ENCODE measurements around the gene RIMBP2.

Gene RIMBP2

DNA sequence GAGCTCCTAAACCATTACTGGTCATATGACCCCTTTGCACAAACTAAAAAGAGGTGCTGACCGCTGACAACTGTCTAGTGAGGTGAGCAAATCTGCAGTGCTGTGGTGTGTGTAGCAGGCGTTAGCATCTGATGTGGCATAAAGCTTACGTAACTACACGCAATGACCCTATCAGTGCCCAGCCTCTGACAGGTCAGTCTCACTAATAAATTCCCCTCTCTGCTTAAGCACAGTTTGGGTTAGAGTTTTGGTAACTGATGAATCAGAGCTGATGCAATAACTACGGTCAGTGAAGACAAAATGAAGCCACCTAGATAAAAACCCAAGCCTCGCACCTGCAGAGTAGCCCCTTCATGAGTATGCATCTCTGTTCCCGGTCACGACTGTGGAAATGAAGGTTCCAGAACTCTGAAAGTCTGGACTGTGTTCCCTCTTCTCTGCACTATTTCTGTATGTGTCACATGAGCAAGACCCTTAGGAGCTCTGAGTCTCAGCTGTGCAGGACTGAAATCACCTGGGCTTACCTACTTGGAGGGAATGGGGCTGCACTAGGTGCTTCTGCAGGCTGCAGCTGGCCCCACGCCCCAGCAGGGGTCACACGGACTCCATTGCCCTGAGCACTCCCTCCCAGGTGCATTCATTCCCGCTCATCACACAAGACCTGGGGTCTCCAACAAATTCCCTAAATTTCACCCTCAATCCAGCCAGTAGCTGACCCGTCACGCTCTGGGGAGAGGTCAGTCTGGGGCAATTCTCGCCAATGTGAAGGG, 54.4 kb downstream of the RIMBP2 start:
- H3K36me3 ChIP-seq (ENCODE audit: control insufficient read depth, insufficient read depth, low read length) = no peaks in the 10 kb centered on the region
- no peaks in the 10 kb centered on the region for H3K9me3 ChIP-seq (ENCODE audit: control insufficient read depth, low read length)
- no peak overlapping the region for H3K4me3 ChIP-seq (ENCODE audit: insufficient read depth, low read depth, low read length)
- no peak overlapping the region for H3K27ac ChIP-seq (ENCODE audit: insufficient read depth, low read depth, low read length, poor library complexity, severe bottlenecking)
- H3K27me3 ChIP-seq (ENCODE audit: control insufficient read depth, insufficient read depth, low read length, poor library complexity, severe bottlenecking) = no peaks in the 10 kb centered on the region
- WGBS, 2 experiments = 83 to 87% methylated on average over 14 of the region's 14 CpGs
- H3K4me1 ChIP-seq (ENCODE audit: control insufficient read depth, insufficient read depth, low read length) = no peaks in the 10 kb centered on the region

DNA sequence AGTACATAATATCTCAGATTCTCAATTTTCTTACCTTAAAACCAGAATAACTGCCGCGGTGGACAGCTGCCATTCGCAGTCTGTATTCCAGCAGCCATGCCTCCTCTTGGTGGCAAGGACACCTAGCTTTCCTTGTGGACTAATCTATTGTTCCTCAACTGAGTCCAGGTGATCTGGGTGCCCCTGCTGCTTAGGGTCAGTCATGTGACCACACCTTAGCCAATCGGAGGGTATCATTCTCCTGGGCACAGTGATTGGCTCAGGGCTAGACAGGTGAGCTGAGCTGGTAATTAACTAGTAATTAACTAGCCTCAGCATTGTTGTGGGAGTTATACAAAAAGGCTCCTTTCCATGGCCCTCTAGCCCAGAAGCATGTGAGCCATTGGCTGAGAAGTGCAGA, 55.0 kb downstream of the RIMBP2 start:
- Histone ChIP-seq H3K36me3 (ENCODE audit: control insufficient read depth, insufficient read depth, low read length) (no peaks in the 10 kb centered on the region), H3K27ac (ENCODE audit: insufficient read depth, low read depth, low read length, poor library complexity, severe bottlenecking) (no peak overlapping the region), H3K4me1 (ENCODE audit: control insufficient read depth, insufficient read depth, low read length) (no peaks in the 10 kb centered on the region), H3K4me3 (ENCODE audit: insufficient read depth, low read depth, low read length) (no peak overlapping the region), H3K27me3 (ENCODE audit: control insufficient read depth, insufficient read depth, low read length, poor library complexity, severe bottlenecking) (no peaks in the 10 kb centered on the region), H3K9me3 (ENCODE audit: control insufficient read depth, low read length) (no peaks in the 10 kb centered on the region)
- WGBS, 2 experiments = 96% methylated on average over 4 of the region's 4 CpGs

DNA sequence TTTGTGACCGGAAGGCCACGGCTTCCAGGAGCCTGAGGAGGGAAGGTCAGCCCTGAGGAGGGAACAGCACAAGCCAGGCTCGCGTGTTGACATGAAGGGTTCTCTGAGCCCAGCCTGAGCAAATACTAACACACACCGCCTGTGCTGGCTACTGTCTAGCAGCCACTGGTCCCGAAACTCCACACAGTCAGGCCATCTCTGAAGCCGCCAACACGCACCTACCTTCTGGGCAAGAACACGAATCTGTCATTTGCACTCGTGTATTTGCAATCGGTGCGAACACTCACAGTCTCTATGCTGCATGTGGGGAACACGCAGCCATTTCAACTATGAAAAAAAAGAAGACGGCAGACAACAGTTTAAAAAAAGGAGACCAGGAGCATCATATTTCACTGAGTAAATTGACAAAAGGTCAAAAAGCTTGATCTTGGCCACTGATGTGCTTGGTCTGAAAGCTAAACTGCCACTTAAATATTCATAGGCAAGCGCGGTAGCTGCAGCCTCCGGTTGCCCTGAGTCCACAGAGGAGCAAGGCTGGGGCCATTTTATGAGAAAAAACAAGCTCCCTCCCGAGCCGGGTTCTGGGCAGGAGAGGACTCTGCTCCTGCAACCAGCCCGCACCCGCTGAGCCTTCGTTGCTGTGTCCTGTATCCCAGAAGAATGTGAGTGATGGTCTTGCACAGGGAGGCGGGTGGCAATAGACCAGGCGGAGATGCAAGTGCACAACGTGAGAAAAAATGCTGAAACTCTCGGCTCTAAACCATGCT, 57.8 kb downstream of the RIMBP2 start:
- Histone ChIP-seq H3K27me3 (ENCODE audit: control insufficient read depth, insufficient read depth, low read length, poor library complexity, severe bottlenecking) (no peaks in the 10 kb centered on the region), H3K27ac (ENCODE audit: insufficient read depth, low read depth, low read length, poor library complexity, severe bottlenecking) (no peak overlapping the region), H3K9me3 (ENCODE audit: control insufficient read depth, low read length) (no peaks in the 10 kb centered on the region), H3K36me3 (ENCODE audit: control insufficient read depth, insufficient read depth, low read length) (no peaks in the 10 kb centered on the region), H3K4me3 (ENCODE audit: insufficient read depth, low read depth, low read length) (no peak overlapping the region), H3K4me1 (ENCODE audit: control insufficient read depth, insufficient read depth, low read length) (no peaks in the 10 kb centered on the region)
- 85 to 87% methylated on average over 26 of the region's 26 CpGs for WGBS, 2 experiments

DNA sequence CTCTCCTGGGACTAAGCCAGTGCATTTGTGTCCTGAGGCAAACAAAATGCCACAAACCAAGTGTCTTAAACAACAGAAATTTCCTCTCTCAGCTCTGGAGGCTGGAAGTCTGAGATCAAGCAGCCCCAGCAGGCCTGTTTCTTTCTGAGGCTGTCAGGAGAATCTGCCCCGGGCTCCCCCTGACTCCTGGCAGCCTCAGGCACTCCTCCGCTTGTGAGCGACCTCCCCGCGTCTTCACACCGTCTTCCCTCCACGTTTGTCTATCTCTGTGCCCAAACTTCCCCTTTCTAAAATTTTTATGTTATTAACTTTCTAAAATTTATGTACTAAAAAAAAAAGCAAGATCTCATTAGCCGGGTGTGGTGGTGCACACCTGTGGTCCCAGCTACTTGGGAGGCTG, 59.7 kb downstream of the RIMBP2 start:
- H3K9me3 ChIP-seq (ENCODE audit: control insufficient read depth, low read length) = no peaks in the 10 kb centered on the region
- H3K27me3 ChIP-seq (ENCODE audit: control insufficient read depth, insufficient read depth, low read length, poor library complexity, severe bottlenecking) = no peaks in the 10 kb centered on the region
- H3K36me3 ChIP-seq (ENCODE audit: control insufficient read depth, insufficient read depth, low read length) = no peaks in the 10 kb centered on the region
- H3K4me3 ChIP-seq (ENCODE audit: insufficient read depth, low read depth, low read length) = no peak overlapping the region
- no peak overlapping the region for H3K27ac ChIP-seq (ENCODE audit: insufficient read depth, low read depth, low read length, poor library complexity, severe bottlenecking)
- H3K4me1 ChIP-seq (ENCODE audit: control insufficient read depth, insufficient read depth, low read length) = no peaks in the 10 kb centered on the region
- WGBS, 2 experiments = 90 to 96% methylated on average over 7 to 8 of the region's 8 CpGs

DNA sequence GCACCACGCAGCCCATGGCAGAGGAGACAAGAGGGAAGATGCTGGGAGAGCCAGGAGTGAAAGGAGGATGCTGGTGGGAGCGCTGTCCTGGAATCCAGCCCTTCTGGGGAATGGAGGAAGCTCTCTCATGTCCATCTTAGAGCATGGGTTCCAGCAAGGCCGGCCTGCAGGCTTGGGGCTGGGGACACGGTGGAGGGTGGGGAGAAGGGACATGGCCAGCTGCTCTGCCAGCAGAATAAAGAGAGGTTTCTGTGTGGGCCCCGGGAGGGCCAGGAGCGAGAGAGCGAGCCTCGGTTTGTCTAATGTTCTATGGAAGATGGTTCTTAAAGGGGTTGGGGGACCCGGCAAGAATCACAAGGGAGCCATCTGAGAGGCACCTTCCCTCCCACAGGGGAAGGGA, 60.2 kb downstream of the RIMBP2 start:
- Histone ChIP-seq H3K9me3 (ENCODE audit: control insufficient read depth, low read length) (no peaks in the 10 kb centered on the region), H3K27me3 (ENCODE audit: control insufficient read depth, insufficient read depth, low read length, poor library complexity, severe bottlenecking) (no peaks in the 10 kb centered on the region), H3K27ac (ENCODE audit: insufficient read depth, low read depth, low read length, poor library complexity, severe bottlenecking) (no peak overlapping the region), H3K4me1 (ENCODE audit: control insufficient read depth, insufficient read depth, low read length) (peaks cover 4% of the 10 kb centered on the region), H3K36me3 (ENCODE audit: control insufficient read depth, insufficient read depth, low read length) (no peaks in the 10 kb centered on the region), H3K4me3 (ENCODE audit: insufficient read depth, low read depth, low read length) (no peak overlapping the region)
- 69% methylated on average over 9 of the region's 9 CpGs for WGBS, 2 experiments

DNA sequence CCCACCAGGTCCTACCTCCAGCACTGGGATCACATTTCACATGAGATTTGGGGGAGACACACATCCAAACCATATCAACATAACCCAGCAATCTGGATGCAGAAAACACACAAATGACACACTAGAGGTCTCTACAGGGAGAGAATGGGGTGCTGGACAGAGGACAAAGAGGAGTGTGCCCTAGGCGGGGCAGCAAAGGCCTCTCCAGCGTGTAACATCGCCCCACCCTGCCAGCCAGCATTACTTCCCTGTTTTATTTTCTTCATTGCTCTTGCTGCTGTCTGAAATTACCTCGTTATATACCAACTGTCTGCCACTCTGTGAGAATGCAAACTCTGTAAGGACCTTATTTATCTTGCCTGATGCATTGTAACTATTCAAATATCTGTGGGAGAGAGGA, 61.1 kb downstream of the RIMBP2 start:
- Histone ChIP-seq H3K36me3 (ENCODE audit: control insufficient read depth, insufficient read depth, low read length) (no peaks in the 10 kb centered on the region), H3K4me3 (ENCODE audit: insufficient read depth, low read depth, low read length) (no peak overlapping the region)
- 93 to 94% methylated on average over 4 of the region's 4 CpGs for WGBS, 2 experiments

DNA sequence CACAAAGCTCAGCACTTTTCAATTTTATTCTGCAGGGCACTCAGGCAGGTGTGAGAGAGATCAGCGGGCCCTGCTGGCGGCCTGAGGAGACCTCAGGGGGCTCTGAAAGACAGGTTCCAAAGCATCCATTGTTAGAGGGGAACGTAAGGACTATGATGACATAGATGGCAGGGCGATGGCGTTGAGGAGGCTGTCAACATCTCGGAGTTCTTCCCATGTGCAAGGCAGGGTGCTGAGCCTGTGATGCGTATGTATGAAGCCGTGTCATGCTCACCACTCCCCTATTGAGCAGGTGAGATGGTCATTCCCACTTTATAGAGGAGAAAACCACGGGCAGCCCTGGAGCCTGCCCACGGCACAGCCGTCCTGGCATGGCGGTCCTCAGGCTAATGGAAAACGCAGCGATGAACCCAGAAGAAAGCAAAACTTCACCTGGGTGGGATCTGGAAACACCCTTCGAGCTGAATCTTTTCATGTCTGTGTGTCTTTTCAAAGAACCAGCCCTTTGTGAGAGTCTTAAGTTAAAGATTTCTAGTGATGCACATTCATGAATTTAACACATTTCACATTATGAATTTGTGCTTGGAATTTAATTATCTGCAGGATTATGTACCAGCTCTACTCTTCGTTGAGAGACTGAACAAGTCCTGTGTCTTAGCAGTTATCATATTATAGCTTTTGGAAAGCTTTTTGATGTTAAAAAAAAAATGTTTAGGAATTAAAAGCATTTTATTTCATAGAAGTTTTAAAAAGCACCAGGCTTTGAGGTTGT, 64.7 kb downstream of the RIMBP2 start:
- 87 to 90% methylated on average over 16 of the region's 16 CpGs for WGBS, 2 experiments
- H3K36me3 ChIP-seq (ENCODE audit: control insufficient read depth, insufficient read depth, low read length) = no peaks in the 10 kb centered on the region
- H3K4me1 ChIP-seq (ENCODE audit: control insufficient read depth, insufficient read depth, low read length) = peaks cover 19% of the 10 kb centered on the region
- H3K9me3 ChIP-seq (ENCODE audit: control insufficient read depth, low read length) = no peaks in the 10 kb centered on the region
- no peak overlapping the region for H3K4me3 ChIP-seq (ENCODE audit: insufficient read depth, low read depth, low read length)
- no peaks in the 10 kb centered on the region for H3K27me3 ChIP-seq (ENCODE audit: control insufficient read depth, insufficient read depth, low read length, poor library complexity, severe bottlenecking)
- no peak overlapping the region for H3K27ac ChIP-seq (ENCODE audit: insufficient read depth, low read depth, low read length, poor library complexity, severe bottlenecking)

More for the DNA sequence above, 61.1 kb downstream of the RIMBP2 start:
- no peaks in the 10 kb centered on the region for H3K9me3 ChIP-seq (ENCODE audit: control insufficient read depth, low read length)
- H3K4me1 ChIP-seq (ENCODE audit: control insufficient read depth, insufficient read depth, low read length) = peaks cover 10% of the 10 kb centered on the region
- H3K27ac ChIP-seq (ENCODE audit: insufficient read depth, low read depth, low read length, poor library complexity, severe bottlenecking) = no peak overlapping the region
- no peaks in the 10 kb centered on the region for H3K27me3 ChIP-seq (ENCODE audit: control insufficient read depth, insufficient read depth, low read length, poor library complexity, severe bottlenecking)

DNA sequence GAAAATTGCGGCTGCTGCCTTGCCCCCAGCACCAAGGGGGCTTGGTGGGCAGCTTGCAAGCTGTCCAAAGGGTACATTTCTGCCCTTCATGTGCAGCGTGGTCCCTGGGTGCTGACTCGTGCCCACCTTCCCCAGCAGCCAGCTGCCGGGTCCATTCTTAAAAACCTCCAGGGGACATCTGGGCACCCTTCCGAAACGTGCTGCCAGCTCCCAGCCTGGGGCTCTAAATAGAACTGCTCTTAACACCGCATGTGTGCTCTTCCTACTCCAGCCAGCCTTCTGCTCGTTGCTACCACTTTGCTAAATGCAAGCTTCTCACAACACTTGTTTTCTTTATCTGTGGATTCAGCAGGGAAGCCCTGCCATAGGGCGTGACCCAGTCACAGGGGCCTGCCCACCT, 66.0 kb downstream of the RIMBP2 start:
- WGBS, 2 experiments = 74 to 77% methylated on average over 9 of the region's 9 CpGs
- no peak overlapping the region for H3K4me3 ChIP-seq (ENCODE audit: insufficient read depth, low read depth, low read length)
- no peaks in the 10 kb centered on the region for H3K9me3 ChIP-seq (ENCODE audit: control insufficient read depth, low read length)
- no peaks in the 10 kb centered on the region for H3K36me3 ChIP-seq (ENCODE audit: control insufficient read depth, insufficient read depth, low read length)
- peaks cover 19% of the 10 kb centered on the region for H3K4me1 ChIP-seq (ENCODE audit: control insufficient read depth, insufficient read depth, low read length)
- no peaks in the 10 kb centered on the region for H3K27me3 ChIP-seq (ENCODE audit: control insufficient read depth, insufficient read depth, low read length, poor library complexity, severe bottlenecking)
- H3K27ac ChIP-seq (ENCODE audit: insufficient read depth, low read depth, low read length, poor library complexity, severe bottlenecking) = no peak overlapping the region

DNA sequence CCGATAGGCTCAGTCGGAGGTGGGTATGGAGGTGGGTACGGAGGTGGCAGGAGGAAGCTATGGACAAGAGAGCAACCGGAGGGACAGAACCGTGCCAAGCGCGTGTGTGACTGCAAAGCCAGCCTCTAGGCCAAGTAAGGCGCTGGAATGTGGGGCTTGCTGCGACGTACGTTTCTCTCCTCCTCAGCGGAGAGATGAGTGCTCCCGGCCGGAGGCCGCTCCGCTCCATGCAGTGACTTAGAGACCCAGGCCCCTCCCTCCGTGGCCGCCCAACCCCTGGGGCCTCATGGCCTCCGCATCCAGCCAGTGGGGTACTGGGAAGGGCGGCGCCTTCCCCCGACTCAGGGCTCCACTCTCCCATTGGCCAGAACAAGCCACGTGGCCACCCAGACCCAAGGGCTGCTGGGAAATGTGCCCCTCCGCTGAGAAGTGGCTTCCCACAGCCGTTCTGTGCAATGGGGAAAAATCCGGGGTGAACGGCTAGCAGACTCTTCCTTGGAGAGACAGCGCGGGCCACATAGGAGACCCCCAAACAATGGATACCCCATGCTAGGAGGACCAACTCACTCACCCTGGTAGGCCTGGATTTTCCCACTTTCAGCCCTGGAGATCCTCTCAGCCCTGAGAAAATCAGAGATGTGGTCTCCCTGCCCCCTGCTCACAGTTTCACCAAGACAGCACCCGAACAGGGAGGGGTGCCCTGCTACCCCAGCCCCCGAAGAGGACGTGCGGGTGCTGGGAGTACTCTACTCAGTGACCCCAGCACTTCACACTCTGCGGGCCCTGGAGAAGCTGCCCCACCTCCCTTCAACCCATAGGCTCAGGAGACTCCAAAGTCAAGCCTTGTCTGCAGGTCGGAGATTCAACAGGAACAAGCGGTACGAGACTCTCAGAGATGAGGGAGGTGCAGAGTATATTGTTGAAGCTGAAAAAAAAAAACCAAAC, 66.7 kb downstream of the RIMBP2 start:
- no peaks in the 10 kb centered on the region for H3K36me3 ChIP-seq (ENCODE audit: control insufficient read depth, insufficient read depth, low read length)
- H3K27me3 ChIP-seq (ENCODE audit: control insufficient read depth, insufficient read depth, low read length, poor library complexity, severe bottlenecking) = no peaks in the 10 kb centered on the region
- H3K4me3 ChIP-seq (ENCODE audit: insufficient read depth, low read depth, low read length) = no peak overlapping the region
- WGBS, 2 experiments = 95% methylated on average over 37 of the region's 37 CpGs
- H3K27ac ChIP-seq (ENCODE audit: insufficient read depth, low read depth, low read length, poor library complexity, severe bottlenecking) = no peak overlapping the region
- no peaks in the 10 kb centered on the region for H3K9me3 ChIP-seq (ENCODE audit: control insufficient read depth, low read length)
- H3K4me1 ChIP-seq (ENCODE audit: control insufficient read depth, insufficient read depth, low read length) = peaks cover 19% of the 10 kb centered on the region

All from ectodermal cell (in vitro differentiated cells).